Gastrocnemius medialis (tissue), 4 donors: ENCODE measurements around the gene PAGR1.

ENCODE experiments used
- POLR2A ChIP-seq, 2 donors: fragments of 450-650 bp; IDR thresholded peaks; one replicate each; pipeline ENCODE4 v1.6.1; 2017; ENCODE audit warnings: antibody characterized with exemption in 2 of 2, mild to moderate bottlenecking in 2 of 2, moderate library complexity in 2 of 2
- TF ChIP-seq, protein P1 (sequence below), 5 experiments: fragments of 450-650 bp in 3 of 5; fragments of 200-600 bp in 2 of 5; sonication (generic) in 2 of 5; IDR thresholded peaks in 4 of 5; conservative IDR thresholded peaks in 1 of 5; 1 replicate in 4 of 5; 2 replicates in 1 of 5; pipeline ENCODE4 v1.5.1; 2016 to 2019; ENCODE audit warnings: antibody characterized with exemption in 5 of 5, mild to moderate bottlenecking in 3 of 5, moderate library complexity in 3 of 5

DNA sequence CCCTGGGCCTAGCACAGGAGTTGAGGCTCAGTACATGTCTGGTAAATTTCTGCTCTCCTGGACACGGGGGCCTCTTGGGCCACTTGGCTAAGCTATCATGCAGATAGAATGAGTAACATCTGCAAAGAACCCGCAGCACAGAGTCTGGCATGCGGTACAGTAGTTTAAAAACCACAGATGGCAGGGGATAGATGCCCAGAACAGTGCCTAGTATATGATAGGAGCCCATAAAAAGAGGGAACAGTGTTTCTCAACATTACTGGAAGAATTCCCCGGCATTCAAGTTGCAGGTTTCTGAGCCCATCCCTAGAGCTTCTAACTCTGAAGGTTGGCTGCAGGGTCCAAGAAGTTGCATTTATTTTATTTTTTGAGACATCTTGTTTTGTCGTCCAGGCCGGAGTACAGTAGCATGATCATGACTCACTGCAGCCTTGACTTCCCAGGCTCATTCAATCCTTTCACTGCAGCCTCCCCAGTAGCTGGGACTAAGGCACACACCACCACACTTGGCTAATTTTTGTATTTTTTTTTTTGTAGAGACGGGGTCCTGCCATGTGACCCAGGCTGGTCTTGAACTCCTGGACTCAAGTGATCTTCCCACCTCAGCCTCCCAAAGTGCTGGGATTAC lies 41.3 kb downstream of the PAGR1 start:
- TF ChIP-seq, protein P1, sequence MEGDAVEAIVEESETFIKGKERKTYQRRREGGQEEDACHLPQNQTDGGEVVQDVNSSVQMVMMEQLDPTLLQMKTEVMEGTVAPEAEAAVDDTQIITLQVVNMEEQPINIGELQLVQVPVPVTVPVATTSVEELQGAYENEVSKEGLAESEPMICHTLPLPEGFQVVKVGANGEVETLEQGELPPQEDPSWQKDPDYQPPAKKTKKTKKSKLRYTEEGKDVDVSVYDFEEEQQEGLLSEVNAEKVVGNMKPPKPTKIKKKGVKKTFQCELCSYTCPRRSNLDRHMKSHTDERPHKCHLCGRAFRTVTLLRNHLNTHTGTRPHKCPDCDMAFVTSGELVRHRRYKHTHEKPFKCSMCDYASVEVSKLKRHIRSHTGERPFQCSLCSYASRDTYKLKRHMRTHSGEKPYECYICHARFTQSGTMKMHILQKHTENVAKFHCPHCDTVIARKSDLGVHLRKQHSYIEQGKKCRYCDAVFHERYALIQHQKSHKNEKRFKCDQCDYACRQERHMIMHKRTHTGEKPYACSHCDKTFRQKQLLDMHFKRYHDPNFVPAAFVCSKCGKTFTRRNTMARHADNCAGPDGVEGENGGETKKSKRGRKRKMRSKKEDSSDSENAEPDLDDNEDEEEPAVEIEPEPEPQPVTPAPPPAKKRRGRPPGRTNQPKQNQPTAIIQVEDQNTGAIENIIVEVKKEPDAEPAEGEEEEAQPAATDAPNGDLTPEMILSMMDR (IDR thresholded peaks at IDR 0.05 in 4 of 5, conservative IDR thresholded peaks at IDR 0.05 in 1 of 5) = no peak
- no peak for TF ChIP-seq POLR2A (IDR thresholded peaks at IDR 0.05)
